NCI-H345 (cell line): ENCODE data around the gene TOE1.
"Not testable (repeated sequence)": the region's sequence is repeated elsewhere in the genome, so short reads cannot be mapped to it uniquely, and the experiment has no call there.

Experiments
- DNase-seq: peaks from one replicate; lab custom pipeline; 2025; lab: John Stamatoyannopoulos, UW

TOE1 gene

GRCh38 chr1:45339789-45340558 is at the start of gene TOE1, which contains the start of gene MUTYH:
TOE1 (plus strand) TSS chr1:45340170; CDS start chr1:45340253, 83 bp downstream.
MUTYH (minus strand) TSS chr1:45340440; CDS start chr1:45334505, 5,935 bp downstream.
- DNase-seq, result peak; percentile 93

- not testable (repeated sequence) for DNase-seq
Measured at GRCh38 chr1:45291002-45291401, 49.0 kb upstream of the TOE1 start.

GRCh38 chr1:45291716-45292115 is 48.3 kb upstream of the TOE1 start:
- no peak for DNase-seq

- DNase-seq, result no peak
Measured at GRCh38 chr1:45297666-45298356, 42.2 kb upstream of the TOE1 start.

- DNase-seq, result no peak
Measured at GRCh38 chr1:45299296-45299695, 40.7 kb upstream of the TOE1 start.

GRCh38 chr1:45299981-45300668 is 39.8 kb upstream of the TOE1 start:
- DNase-seq, result peak; percentile 71

GRCh38 chr1:45300669-45300997 is 39.3 kb upstream of the TOE1 start:
- no peak for DNase-seq

GRCh38 chr1:45302505-45303150 is 37.3 kb upstream of the TOE1 start:
- no peak for DNase-seq

- DNase-seq, result peak; percentile 98
Measured at GRCh38 chr1:45303520-45304310, 36.3 kb upstream of the TOE1 start.

GRCh38 chr1:45304311-45305081 is 35.5 kb upstream of the TOE1 start:
- no peak for DNase-seq

- DNase-seq, result no peak
Measured at GRCh38 chr1:45305231-45305630, 34.7 kb upstream of the TOE1 start.

- no peak for DNase-seq
Measured at GRCh38 chr1:45306319-45306718, 33.7 kb upstream of the TOE1 start.

- no peak for DNase-seq
Measured at GRCh38 chr1:45306905-45307304, 33.1 kb upstream of the TOE1 start.

- DNase-seq, result no peak
Measured at GRCh38 chr1:45314266-45314665, 25.7 kb upstream of the TOE1 start.

- no peak for DNase-seq
Measured at GRCh38 chr1:45317166-45317565, 22.8 kb upstream of the TOE1 start.

GRCh38 chr1:45319761-45320160 is 20.2 kb upstream of the TOE1 start:
- no peak for DNase-seq

GRCh38 chr1:45321444-45321843 is 18.5 kb upstream of the TOE1 start:
- no peak for DNase-seq

- no peak for DNase-seq
Measured at GRCh38 chr1:45322486-45323040, 17.4 kb upstream of the TOE1 start.

GRCh38 chr1:45325851-45326506 is 14.0 kb upstream of the TOE1 start:
- peak; percentile 36 for DNase-seq
